GM21390 (cell line): ENCODE measurements around the gene NPAS2.

Experiments used
- ATAC-seq: cut with Tn5 transposase; IDR thresholded peaks from one replicate; pipeline ENCODE4 v1.9.1; 2021; ENCODE audit not compliant: unreplicated experiment

NPAS2 gene

DNA sequence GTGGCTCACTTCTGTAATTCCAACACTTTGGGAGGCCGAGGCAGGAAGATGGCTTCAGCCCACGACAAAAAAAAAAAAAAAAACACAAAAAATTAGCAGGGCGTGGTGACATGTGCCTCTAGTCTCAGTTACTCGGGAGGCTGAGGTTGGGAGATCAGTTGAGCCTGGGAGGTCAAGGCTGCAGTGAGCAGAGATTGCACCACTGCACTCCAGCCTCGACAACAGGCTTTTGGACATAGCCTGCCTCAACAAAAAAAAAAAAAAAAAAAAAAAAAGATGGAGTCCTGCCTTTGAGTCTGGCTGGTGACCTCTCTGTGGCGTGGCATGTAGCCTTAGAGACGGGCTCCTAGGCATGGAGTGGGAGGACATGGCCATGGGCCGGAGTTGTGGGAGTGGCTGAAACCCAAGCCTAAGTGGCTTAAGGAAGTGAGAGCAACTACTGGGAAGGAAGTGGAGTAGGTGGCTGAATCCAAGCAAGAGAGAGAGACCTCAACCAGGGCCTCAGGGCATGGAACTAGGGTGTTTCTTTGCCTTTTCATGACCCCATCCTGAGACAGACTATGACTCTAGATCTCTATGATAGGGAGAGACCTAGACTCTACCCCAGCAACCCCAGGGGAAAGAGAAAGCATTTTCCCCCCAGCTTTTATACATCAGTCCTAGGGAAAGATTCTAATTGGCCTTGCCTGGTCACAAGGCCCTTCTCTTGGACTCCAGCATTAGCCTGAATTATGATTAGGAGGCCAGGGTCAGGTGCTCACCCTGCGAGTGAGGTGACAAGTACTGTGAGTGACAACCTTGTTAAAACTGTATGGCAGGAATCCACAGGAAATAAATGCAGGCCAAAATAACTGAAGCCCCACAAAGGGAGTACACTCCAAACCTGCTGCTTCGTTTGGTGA, 34.2 kb downstream of the NPAS2 start:
- ATAC-seq, result no peak

- no peak for ATAC-seq
These were observed 35.1 kb downstream of the NPAS2 start for GRCh38 chr2:100855084-100855483.

DNA sequence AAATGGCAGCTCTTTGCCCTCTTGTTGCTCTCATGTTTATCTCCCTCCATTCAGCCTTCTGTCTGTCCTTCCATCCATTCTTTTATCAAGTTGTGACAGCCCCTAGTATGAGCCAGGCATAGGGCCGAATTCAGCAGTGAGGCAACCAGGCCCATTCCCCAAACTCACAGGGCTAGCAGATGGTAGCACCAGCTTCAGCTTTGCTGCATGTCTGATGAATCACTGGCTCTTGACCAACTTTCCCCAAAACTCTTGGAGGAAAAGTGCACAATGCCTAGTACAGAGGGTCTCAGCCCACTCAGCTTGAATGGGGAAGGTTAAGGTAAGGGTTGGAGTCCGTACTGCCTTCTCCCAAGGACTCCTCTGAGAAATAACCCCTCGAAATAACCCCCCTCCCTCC, 35.7 kb downstream of the NPAS2 start:
- no peak for ATAC-seq

DNA sequence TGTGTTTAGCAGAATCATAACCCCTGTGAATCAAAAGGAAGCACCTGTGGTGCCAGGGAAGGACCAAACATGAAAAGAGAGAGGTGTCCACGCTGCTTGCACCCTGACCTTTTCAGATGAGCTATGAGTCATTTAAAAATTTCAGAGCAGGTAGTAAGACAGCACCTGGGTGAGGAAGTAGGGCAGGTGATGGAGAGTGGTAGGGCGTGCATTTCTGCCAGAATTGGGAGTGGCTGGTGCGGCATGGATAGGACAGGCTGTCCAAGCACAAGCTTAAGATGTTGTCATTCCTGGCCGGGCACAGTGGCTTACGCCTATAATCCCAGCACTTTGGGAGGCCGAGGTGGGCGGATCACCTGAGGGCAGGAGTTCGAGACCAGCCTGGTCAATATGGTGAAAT, 36.8 kb downstream of the NPAS2 start:
- no peak for ATAC-seq

GRCh38 chr2:100857341-100857740, 37.4 kb downstream of the NPAS2 start:
- ATAC-seq, result no peak

- ATAC-seq, result no peak
These were observed 38.0 kb downstream of the NPAS2 start for GRCh38 chr2:100857915-100858314.

- no peak for ATAC-seq
These were observed 40.0 kb downstream of the NPAS2 start for GRCh38 chr2:100859902-100860301.

DNA sequence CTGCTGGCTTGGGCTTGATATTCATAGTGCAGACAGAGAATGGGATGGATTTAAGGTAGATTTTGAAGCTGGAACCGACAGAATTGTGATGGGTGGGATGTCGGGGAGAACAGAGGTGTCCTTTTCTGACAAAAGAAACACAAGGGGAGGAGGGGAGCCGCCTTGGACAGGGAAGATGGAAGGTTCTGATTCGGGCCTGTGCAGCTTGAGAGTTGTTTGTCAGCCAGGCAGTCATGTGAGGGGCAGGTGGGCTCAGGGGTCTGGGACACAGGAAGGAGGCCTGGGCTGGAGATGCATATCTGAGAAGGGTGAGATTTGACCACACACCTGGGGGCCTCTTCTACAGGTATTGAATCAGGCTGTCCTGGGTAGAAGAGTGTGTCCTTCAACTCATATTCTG, 41.4 kb downstream of the NPAS2 start:
- no peak for ATAC-seq

GRCh38 chr2:100862081-100862480, 42.1 kb downstream of the NPAS2 start:
- no peak for ATAC-seq

- ATAC-seq, result no peak
These were observed 46.0 kb downstream of the NPAS2 start for GRCh38 chr2:100865816-100866460.

DNA sequence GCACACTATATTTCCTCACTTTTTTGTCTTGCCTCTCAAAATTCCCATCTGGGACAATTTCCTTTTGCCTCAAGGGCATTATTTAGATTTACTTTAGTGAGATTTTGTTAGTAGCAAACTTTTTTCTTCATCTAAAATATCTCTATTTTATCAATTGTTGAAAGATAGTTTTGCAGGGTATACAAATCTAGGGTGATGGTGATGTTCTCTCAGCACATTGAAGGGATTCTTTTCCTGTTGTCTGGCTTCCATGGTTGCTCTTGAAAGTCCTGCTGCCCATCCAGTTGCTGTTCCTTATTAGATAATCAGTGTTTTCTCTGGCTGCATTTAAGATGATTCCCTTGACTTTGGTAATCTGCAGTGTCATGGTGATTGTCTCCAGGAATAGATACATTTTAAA, 48.1 kb downstream of the NPAS2 start:
- no peak for ATAC-seq

GRCh38 chr2:100869120-100869519, 49.2 kb downstream of the NPAS2 start:
- ATAC-seq, result no peak

DNA sequence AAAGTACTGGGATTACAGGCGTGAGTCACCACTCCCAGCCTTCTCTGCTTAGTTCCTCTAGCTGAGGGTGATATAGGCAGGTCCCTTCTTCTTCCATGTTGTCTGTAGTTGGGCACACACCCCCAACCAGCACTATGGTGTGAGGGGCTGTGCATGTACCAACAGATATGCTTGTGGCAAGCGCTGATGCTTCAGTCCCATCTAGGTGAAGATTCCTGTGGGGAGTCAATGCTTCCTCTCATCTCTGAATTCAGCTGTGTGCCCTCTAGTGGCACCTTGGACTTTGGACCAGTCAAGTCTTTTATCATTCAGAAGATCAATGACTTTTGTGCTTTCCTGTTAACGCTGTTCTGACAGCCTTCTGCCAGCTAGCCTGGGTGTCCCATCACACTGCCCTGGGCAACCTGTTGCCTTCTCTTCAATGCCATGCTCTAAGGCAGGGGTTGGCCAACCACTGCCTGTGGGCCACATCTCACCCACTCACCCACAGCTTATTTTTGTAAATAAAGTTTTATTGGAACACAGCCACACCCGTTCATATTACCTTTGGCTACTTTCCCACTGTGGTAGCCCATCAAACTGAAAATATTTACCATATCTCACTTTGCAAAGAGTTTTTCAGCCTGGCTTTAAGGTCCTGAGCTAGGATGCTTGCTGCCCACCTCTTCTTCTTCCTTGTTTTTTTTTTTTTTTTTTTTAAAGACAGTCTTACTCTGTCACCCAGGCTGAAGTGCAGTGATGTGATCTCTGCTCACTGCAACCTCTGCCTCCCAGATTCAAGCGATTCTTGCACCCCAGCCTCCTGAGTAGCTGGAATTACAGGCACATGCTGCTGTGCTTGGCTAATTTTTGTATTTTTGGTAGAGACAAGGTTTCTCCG, 51.0 kb downstream of the NPAS2 start:
- ATAC-seq, result no peak

DNA sequence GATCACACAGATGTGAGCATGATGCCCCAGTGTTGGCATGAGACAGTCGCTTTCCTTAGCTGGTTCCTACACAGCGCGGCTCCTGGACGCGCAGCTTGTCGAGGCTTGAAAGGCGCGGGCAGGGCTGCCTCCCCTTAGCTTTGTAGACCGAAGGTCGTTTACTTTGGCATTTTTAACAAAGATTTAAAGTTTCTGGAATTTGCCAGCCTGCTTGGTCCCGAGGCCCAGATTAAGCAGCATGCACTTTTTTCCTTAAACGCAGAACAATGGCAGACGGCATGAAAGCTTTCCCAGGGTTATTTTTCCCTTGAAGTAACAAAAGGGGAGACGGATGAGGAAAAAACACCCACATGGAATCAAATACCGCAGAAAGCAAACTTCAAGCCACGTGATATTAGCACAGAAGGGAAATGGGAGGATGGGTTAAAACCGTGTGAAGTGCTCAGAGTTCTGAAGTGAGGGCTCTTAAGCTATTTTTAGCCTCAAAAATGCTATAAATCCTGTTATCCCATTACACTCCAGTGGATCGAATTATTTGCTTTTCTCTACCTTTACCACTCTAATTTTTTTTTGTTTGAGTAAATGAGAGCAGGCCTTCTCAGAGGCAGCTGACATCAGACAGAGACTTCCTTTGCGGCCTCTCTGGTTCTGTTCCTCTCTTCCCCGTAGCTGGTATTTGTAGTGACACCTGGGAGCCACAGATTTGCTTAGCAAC, 55.7 kb downstream of the NPAS2 start:
- ATAC-seq, result no peak

DNA sequence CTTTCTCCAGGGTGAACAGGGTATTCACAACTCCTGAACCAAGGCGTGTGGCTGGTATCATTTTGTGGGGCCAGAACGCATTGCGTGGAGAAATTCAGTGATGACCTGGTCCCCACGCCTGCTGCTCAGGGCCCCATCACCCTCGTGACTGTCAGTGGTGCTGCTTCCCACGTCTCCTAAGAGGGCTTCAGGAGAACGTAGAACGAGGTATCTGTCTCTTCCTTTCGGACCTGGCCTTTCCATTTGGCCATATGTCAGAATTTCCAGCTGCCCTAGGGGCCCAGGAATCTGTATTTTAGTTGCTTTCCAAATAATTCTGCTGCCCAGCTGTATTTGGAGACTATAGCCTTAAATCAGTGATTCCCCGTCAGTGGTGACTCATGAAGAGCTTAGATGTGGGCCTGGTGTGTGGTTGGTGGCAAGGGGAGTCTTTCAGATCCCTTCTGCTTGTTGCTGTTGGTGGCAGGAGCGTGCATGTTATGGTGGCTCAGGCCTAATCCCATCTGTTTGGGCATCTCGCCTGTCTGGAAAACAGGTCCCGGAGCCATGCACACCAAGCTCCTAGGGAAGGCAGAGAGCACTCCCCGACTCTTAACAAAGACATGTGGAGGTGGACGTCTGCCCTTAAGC, 56.4 kb downstream of the NPAS2 start:
- ATAC-seq, result no peak

- no peak for ATAC-seq
These were observed 57.6 kb downstream of the NPAS2 start for GRCh38 chr2:100877555-100877954.

DNA sequence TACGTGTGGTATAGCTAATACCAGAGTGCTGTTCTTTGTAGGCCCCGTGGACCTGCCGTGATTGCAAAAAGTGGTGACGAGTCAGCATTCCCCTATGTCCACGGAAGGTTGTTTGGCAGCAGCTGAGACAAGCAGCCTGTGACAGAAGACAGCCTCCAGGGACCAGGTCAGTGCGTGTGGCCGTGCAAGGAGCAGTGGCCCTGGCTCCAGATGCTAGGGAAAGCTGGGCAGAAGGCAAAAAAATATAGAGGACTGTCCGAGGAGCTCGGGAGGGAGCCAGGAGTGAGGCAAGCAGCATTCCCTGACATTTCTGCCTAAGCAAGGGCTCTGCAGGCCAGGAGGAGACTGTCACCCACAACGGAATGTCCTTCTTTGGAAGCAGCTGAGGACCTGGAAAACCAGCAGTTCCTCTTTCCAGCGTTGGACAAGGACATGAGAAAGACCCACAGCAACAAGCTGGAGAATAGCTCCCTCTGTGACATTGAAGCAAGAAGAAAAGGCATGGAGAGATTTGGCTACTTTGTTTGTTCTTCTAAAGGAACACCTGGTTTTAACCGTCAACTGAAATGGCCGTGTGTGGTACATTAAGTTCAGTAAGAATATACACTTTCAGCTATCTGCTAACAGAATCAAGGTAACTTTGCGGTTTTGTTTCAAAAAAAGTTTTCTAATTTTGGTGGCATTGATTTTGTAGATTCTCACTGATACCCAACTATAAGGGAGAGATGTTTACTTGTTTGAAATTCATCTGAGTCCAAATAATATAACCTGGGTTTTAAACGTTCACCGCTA, 58.3 kb downstream of the NPAS2 start:
- no peak for ATAC-seq

GRCh38 chr2:100879296-100879695, 59.4 kb downstream of the NPAS2 start:
- ATAC-seq, result no peak

DNA sequence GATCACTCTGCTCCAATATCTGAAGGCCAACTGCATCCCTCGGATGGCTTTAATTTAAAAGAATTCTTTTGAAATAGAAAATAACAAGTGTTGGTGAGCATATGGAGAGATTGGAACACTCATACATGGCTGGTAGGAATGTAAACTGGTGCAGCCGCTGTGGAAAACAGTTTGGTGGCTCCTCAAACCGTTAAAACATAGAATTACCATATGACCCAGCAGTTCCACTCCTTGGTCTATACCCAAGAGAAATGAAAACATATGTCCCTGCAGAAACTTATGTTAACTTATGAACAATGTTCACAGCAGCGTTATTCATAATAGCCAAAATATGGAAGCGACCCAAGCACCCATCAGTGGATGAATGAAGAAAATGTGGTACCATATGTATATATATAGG, 60.1 kb downstream of the NPAS2 start:
- ATAC-seq, result no peak

DNA sequence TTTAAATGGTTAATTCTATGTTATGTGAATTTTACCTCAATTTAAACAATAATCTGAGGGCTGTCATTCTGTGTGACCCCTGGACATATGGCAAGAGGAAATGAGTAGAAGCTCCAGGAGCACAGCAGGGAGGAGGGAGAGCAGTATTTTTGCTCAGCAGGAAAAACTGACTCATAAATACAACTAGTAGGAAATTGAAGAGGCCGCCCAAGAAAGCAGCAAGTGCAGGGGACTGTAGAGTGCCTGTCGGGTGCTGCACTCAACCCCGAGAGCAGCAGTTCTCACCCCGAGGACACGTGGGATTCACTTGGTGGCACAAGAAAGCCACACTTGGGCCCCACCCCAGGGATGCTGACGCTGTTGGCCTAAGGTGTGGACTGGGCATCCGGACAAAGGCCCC, 60.8 kb downstream of the NPAS2 start:
- ATAC-seq, result no peak
